HUDEP-2 (cell line): ENCODE data around the gene HYI.

Experiments
- DNase-seq, 76 experiments: peaks; one replicate each; lab custom pipeline; 2025; ENCODE audit not compliant: unreplicated experiment in 76 of 76; lab: John Stamatoyannopoulos, UW

The HYI gene

GRCh38 chr1:43405219-43405875 is 48.4 kb downstream of the HYI start:
- peak in 74 of 76 experiments; percentile 9 to 96 (median 67) for DNase-seq

- no peak for DNase-seq
These were observed 49.4 kb downstream of the HYI start for GRCh38 chr1:43404353-43404752.

GRCh38 chr1:43402089-43402865 is 51.5 kb downstream of the HYI start:
- DNase-seq: peak in 4 of 76 experiments; percentile 14 to 38 (median 24)
